D721Med (cell line): ENCODE measurements around the gene PCNT.

Experiments used
- DNase-seq: peaks from one replicate; pipeline ENCODE4 v3.0.0; 2011; ENCODE audit warnings: low spot score; ENCODE audit not compliant: insufficient read length
- FAIRE-seq: peaks from 2 replicates; lab custom pipeline; 2011; peaks lifted over from hg19 to GRCh38; lab: Jason Lieb, UNC
- TF ChIP-seq, protein P1 (sequence below): IDR thresholded peaks from 2 replicates; pipeline ENCODE4 v1.5.1; 2012; ENCODE audit warnings: mild to moderate bottlenecking, control low read depth; ENCODE audit not compliant: insufficient read depth; ENCODE audit errors: missing control alignments

The PCNT gene

GRCh38 chr21:46375560-46376230 is 51.7 kb downstream of the PCNT start:
- DNase-seq = no peak
- TF ChIP-seq, protein P1, sequence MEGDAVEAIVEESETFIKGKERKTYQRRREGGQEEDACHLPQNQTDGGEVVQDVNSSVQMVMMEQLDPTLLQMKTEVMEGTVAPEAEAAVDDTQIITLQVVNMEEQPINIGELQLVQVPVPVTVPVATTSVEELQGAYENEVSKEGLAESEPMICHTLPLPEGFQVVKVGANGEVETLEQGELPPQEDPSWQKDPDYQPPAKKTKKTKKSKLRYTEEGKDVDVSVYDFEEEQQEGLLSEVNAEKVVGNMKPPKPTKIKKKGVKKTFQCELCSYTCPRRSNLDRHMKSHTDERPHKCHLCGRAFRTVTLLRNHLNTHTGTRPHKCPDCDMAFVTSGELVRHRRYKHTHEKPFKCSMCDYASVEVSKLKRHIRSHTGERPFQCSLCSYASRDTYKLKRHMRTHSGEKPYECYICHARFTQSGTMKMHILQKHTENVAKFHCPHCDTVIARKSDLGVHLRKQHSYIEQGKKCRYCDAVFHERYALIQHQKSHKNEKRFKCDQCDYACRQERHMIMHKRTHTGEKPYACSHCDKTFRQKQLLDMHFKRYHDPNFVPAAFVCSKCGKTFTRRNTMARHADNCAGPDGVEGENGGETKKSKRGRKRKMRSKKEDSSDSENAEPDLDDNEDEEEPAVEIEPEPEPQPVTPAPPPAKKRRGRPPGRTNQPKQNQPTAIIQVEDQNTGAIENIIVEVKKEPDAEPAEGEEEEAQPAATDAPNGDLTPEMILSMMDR = no peak
- no peak for FAIRE-seq

DNA sequence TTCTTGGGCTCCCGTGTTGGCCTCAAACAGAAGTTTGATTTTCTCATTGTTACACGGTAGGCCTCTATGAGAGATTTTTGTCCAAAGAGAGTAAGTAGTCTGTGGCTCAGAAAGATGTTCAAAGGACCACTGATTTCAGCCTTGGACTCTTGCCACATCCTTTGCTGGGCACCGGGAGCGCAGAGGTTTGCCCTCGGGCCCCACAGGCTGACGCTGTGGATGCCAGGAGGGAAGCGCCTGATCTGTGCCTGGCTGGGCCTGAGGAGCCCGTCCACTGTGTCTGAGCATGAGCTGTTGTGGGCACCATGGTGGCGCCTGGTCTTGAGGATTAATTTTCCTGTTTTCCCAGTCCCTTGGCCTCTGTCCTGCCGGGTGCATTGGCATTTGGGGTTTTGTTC is 52.3 kb downstream of the PCNT start:
- TF ChIP-seq, protein P1 = no peak
- FAIRE-seq (no peak), DNase-seq (no peak)

GRCh38 chr21:46376856-46377453 is 53.0 kb downstream of the PCNT start:
- FAIRE-seq = no peak
- TF ChIP-seq, protein P1 = no peak
- DNase-seq = no peak

DNA sequence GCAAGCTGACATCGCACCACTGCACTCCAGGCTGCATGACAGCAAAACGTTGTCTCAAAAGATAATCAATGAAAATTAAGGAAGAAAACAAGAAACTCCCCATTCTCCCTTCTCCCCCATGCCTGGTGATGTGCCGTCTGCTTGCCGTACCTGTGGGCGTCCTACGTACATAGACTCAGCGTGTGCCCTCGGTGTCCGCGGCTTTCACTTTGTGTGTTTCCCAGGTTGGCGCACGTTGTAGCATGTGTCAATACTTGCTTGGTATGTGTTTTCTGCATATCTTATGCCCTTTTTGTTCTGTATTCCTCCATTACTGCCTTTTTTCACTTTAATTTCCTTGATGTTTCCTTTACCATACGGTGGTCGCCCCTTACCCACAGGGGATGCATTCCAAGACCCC is 53.8 kb downstream of the PCNT start:
- no peak for DNase-seq
- TF ChIP-seq, protein P1 = no peak
- FAIRE-seq = no peak

DNA sequence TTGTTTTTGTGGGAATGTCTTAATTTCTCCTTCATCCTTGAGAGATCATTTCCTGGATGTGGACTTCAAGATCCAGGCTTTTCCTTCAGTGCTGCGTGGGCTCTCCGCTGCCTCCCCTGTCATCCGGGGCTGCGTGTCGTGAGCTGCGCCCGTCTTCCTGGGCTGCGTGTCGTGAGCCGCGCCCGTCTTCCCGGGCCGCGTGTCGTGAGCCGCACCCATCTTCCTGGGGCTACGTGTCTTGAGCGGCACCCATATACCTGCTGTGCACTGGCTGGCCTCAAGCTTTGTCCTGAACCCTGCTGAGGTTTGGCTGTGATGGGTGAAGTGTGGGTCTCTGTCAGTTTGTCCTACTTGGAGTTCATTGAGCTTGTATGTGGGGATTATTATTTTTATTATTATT is 55.1 kb downstream of the PCNT start:
- DNase-seq (no peak), FAIRE-seq (no peak)
- TF ChIP-seq, protein P1 = no peak

GRCh38 chr21:46379691-46380090 is 55.7 kb downstream of the PCNT start:
- DNase-seq (no peak), FAIRE-seq (no peak)
- TF ChIP-seq, protein P1 = no peak

- no peak for DNase-seq
- TF ChIP-seq, protein P1 = no peak
- FAIRE-seq = no peak
These were observed 57.6 kb downstream of the PCNT start for GRCh38 chr21:46381541-46381940.
